NB4 (cell line): ENCODE results near the gene METAP2.

Experiments
- MYC ChIP-seq: IDR thresholded peaks from 2 replicates; pipeline ENCODE4 v1.6.1; 2011; ENCODE audit warnings: low read depth, low read length
- POLR2A ChIP-seq: IDR thresholded peaks from 2 replicates; pipeline ENCODE4 v1.6.1; 2011; ENCODE audit warnings: mild to moderate bottlenecking; ENCODE audit not compliant: insufficient read length; ENCODE audit errors: extremely low read depth
- TF ChIP-seq, protein P1 (sequence below): IDR thresholded peaks from one replicate; pipeline ENCODE4 v1.5.1; 2012; ENCODE audit warnings: low read depth, low read length
- TF ChIP-seq, protein P2 (sequence below): IDR thresholded peaks from 2 replicates; pipeline ENCODE4 v1.6.1; 2011; ENCODE audit warnings: low read depth, low read length

DNA sequence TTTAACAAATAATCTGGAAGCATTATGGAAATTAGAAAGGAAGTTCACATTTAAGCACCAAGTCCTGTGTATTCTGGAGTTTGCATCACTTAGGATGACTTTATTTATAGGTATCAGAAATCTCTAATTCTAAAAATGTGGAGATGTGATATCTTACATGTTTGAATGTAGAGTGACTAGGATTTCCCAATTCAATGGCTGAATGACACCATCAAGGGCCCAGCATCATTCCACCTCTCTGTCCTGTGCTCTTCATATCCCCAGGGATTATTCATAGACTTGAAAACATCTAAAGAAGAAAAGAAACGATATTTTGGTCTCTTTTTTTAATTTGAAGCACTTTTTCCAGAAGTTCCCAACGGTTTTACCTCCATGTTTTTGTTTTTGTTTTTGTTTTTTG, 15.2 kb upstream of the METAP2 start:
- TF ChIP-seq, protein P1, sequence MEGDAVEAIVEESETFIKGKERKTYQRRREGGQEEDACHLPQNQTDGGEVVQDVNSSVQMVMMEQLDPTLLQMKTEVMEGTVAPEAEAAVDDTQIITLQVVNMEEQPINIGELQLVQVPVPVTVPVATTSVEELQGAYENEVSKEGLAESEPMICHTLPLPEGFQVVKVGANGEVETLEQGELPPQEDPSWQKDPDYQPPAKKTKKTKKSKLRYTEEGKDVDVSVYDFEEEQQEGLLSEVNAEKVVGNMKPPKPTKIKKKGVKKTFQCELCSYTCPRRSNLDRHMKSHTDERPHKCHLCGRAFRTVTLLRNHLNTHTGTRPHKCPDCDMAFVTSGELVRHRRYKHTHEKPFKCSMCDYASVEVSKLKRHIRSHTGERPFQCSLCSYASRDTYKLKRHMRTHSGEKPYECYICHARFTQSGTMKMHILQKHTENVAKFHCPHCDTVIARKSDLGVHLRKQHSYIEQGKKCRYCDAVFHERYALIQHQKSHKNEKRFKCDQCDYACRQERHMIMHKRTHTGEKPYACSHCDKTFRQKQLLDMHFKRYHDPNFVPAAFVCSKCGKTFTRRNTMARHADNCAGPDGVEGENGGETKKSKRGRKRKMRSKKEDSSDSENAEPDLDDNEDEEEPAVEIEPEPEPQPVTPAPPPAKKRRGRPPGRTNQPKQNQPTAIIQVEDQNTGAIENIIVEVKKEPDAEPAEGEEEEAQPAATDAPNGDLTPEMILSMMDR = no peak
- no peak for TF ChIP-seq POLR2A
- TF ChIP-seq, protein P2, sequence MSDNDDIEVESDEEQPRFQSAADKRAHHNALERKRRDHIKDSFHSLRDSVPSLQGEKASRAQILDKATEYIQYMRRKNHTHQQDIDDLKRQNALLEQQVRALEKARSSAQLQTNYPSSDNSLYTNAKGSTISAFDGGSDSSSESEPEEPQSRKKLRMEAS = no peak
- no peak for TF ChIP-seq MYC
